ENCODE results near the gene MS4A6E. TPM values are rescaled to one million over a fixed set of nuclear protein-coding genes. Genes with fewer than 3 reads are reported as not detected.
"Not testable (repeated sequence)": the region's sequence is repeated elsewhere in the genome, so short reads cannot be mapped to it uniquely, and the experiment has no call there.

The MS4A6E gene, protein sequence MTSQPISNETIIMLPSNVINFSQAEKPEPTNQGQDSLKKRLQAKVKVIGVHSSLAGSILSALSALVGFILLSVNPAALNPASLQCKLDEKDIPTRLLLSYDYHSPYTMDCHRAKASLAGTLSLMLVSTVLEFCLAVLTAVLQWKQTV
- not detected for total RNA-seq

DNA sequence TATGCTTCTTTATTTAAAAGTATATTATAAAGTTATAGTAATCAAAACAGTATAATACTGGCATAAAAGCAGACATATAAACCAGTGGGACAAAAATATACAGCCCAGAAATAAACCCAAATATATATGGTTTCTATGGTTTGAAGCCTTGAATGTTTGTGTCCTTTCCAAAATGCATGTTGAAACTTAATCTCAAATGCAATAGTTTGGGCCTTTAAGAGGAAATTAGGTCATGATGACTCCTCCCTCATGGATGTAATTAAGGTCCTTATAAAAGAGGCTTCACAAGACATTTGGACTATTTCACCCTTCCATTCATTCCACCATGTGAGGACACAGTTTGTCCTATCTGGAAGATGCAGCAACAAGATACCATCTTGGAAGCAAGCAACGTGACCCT is at the start of gene MS4A6E:
Gene MS4A6E, plus strand, starts transcription at position 301 of the 400 bp plus-strand sequence. CDS start 7,641 bp downstream, outside the sequence.
- Histone ChIP-seq H3K36me3 (no peaks in the 10 kb centered on the region), H3K4me1 (ENCODE audit: control insufficient read depth in 1 of 2, low read depth in 2 of 2) (no peaks in the 10 kb centered on the region), H3K27ac (no peak within 1 kb of the TSS), H3K27me3 (replicated peaks; ENCODE audit: insufficient read depth) (no peaks in the 10 kb centered on the region), H3K9me3 (no peaks in the 10 kb centered on the region), H3K4me3 (no peak within 1 kb of the TSS)
- DNase-seq (ENCODE audit: low spot score): no peak
- no peak for TF ChIP-seq CTCF (IDR thresholded peaks at IDR 0.05)
- ATAC-seq (ENCODE audit: insufficient number of reproducible peaks, low FRiP score, low read depth): no peak

DNA sequence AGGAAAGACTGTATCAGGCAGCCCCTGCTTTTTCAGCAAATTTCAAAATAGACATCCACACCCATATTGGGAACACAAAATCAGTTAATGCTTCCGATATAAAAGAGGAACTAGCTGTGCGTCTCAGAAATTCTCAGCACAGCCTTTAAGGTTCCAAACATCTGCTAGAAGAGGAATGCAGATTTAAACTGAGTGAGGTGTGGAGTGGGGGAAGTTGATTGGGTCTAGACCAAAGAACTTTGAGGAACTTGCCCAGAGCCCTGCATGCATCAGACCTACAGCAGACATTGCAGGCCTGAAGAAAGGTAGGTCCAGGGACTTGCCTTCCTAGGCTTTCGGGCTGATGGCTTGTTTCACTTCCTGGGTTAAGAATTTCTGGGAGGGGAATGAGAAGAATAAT is 46.6 kb upstream of the MS4A6E start, which contains the start of gene MS4A4A:
Gene MS4A4A, plus strand, starts transcription at position 255 of the 400 bp plus-strand sequence. Its CDS starts 10 bp downstream, at position 265.
- no peaks in the 10 kb centered on the region for H3K36me3 ChIP-seq
- TF ChIP-seq CTCF (IDR thresholded peaks at IDR 0.05): no peak
- H3K4me1 ChIP-seq (ENCODE audit: control insufficient read depth in 1 of 2, low read depth in 2 of 2): no peaks in the 10 kb centered on the region
- no peaks in the 10 kb centered on the region for H3K9me3 ChIP-seq
- H3K27me3 ChIP-seq (replicated peaks; ENCODE audit: insufficient read depth): no peaks in the 10 kb centered on the region
- H3K27ac ChIP-seq: peak within 1 kb of the TSS in 1 of 2 donors; percentile 44
- peak within 1 kb of the TSS; percentile 51 for H3K4me3 ChIP-seq
- ATAC-seq (ENCODE audit: insufficient number of reproducible peaks, low FRiP score, low read depth) (no peak), DNase-seq (ENCODE audit: low spot score) (no peak)

GRCh38 chr11:60281485-60281884 is 45.6 kb upstream of the MS4A6E start:
- no peak for DNase-seq (ENCODE audit: low spot score)
- H3K27ac ChIP-seq: peak overlapping the region in 1 of 2 donors; percentile 44
- H3K9me3 ChIP-seq: no peaks in the 10 kb centered on the region
- H3K4me1 ChIP-seq (ENCODE audit: control insufficient read depth in 1 of 2, low read depth in 2 of 2): no peaks in the 10 kb centered on the region
- H3K4me3 ChIP-seq: peak overlapping the region; percentile 51
- TF ChIP-seq CTCF (IDR thresholded peaks at IDR 0.05): no peak
- no peaks in the 10 kb centered on the region for H3K36me3 ChIP-seq
- no peak for ATAC-seq (ENCODE audit: insufficient number of reproducible peaks, low FRiP score, low read depth)
- no peaks in the 10 kb centered on the region for H3K27me3 ChIP-seq (replicated peaks; ENCODE audit: insufficient read depth)

DNA sequence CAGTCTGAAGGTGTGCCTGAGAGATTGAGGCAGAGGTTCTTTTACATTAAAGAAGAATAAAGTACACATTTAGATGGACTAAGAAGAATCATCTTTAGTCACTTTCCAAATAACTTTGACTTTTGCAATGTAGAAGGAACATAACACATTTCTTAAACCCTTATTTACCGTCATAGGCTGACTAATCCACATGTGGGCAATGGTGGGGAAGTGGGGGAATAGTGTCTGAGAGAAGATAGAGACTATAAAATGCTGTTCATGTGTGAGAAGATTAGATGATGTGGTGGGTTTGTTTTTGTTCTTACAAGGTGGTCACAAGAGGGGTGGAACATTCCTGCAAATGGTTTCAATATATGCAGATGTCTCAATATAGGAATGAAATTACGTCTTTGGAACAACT is 44.8 kb upstream of the MS4A6E start:
- ATAC-seq (ENCODE audit: insufficient number of reproducible peaks, low FRiP score, low read depth) (no peak), DNase-seq (ENCODE audit: low spot score) (no peak)
- no peaks in the 10 kb centered on the region for H3K27me3 ChIP-seq (replicated peaks; ENCODE audit: insufficient read depth)
- peak overlapping the region in 1 of 2 donors; percentile 44 for H3K27ac ChIP-seq
- peak overlapping the region; percentile 51 for H3K4me3 ChIP-seq
- H3K36me3 ChIP-seq: no peaks in the 10 kb centered on the region
- TF ChIP-seq CTCF (IDR thresholded peaks at IDR 0.05): no peak
- no peaks in the 10 kb centered on the region for H3K4me1 ChIP-seq (ENCODE audit: control insufficient read depth in 1 of 2, low read depth in 2 of 2)
- no peaks in the 10 kb centered on the region for H3K9me3 ChIP-seq

DNA sequence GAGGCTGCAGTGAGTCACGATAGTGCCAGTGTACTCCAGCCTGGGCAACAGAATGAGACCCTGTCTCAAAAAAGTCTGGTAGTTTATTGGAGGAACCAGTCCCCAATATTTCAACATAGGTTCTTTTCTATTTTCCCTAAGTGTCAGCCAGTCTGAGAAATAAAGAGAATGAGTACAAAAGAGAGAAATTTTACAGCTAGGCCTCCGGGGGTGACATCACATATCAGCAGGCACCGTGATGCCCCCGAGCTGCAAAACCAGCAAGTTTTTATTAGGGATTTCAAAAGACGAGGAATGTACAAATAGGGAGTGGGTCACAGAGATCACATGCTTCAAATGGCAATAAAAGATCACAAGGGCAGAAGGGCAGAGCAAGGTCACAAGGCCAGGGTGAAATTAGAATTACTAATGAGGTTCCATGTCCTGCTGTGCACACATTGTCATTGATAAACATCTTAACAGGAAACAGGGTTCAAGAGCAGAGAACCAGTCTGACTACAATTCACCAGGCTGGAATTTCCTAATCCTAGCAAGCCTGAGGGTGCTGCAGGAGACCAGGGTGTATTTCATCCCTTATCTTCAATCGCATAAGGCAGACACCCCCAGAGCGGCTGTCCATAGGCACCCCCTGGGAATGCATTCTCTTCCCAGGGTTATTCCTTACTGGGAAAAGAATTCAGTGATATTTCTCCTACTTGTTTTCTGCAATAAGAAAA is 41.5 kb upstream of the MS4A6E start:
- H3K27ac ChIP-seq; H3K36me3 ChIP-seq; H3K4me3 ChIP-seq; H3K4me1 ChIP-seq (ENCODE audit: control insufficient read depth in 1 of 2, low read depth in 2 of 2); H3K27me3 ChIP-seq (replicated peaks; ENCODE audit: insufficient read depth); DNase-seq (ENCODE audit: low spot score); ATAC-seq (ENCODE audit: insufficient number of reproducible peaks, low FRiP score, low read depth); H3K9me3 ChIP-seq: not testable (repeated sequence)

Data from thoracic aorta (tissue), 2 donors.